Psoas muscle (tissue), 8 donors: Measurements from ENCODE around the gene RAMP1. TPM values are rescaled to one million over a fixed set of nuclear protein-coding genes. Genes with fewer than 3 reads are reported as not detected.

Experiments
- ATAC-seq, 4 donors: fragments of 200-7000 bp; cut with Tn5 transposase; one replicate each; pipeline ENCODE4 v1.9.1; 2020; ENCODE audit warnings: moderate library complexity in 3 of 4, mild to moderate bottlenecking in 2 of 4
- DNase-seq, 2 donors: peaks; one replicate each; pipeline ENCODE4 v3.0.0-alpha.2; 2020
- H3K27ac ChIP-seq: fragments of 200-600 bp; one replicate; pipeline ENCODE4 v1.8.0; 2022
- H3K27me3 ChIP-seq, 3 donors: fragments of 200-600 bp in 1 of 3; one replicate each; pipeline versions ENCODE4 v1.6.1 to v1.8.0; 2013 to 2022; ENCODE audit warnings: low read length in 2 of 3, mild to moderate bottlenecking in 2 of 3, moderate library complexity in 1 of 3; ENCODE audit not compliant: insufficient read depth in 3 of 3
- H3K36me3 ChIP-seq, 2 donors: fragments of 200-600 bp in 1 of 2; one replicate each; pipeline versions ENCODE4 v1.6.1 to v1.8.0; 2013 to 2022; ENCODE audit warnings: low read depth in 1 of 2, mild to moderate bottlenecking in 1 of 2, moderate library complexity in 1 of 2; ENCODE audit not compliant: insufficient read depth in 1 of 2
- H3K4me1 ChIP-seq: fragments of 200-600 bp; one replicate; pipeline ENCODE4 v1.8.0; 2022
- H3K4me3 ChIP-seq: fragments of 200-600 bp; one replicate; pipeline ENCODE4 v1.8.0; 2022; ENCODE audit warnings: mild to moderate bottlenecking
- H3K9me3 ChIP-seq: fragments of 200-600 bp; one replicate; pipeline ENCODE4 v1.8.0; 2022
- WGBS, 3 donors: extraction: QIAGEN DNeasy Blood & Tissue Kit; methylation state at CpG; one replicate each; pipeline versions ENCODE4 v1.1.6 to v1.1.7; 2013; 5-methylcytosine and 5-hydroxymethylcytosine counted together
- intact Hi-C, 2 donors: fragments of 100-400 bp; cut with DNase I; formaldehyde crosslinking; loops; one replicate each; pipeline versions ENCODE4 v1.11.0 to v1.14.2; 2022
- polyA plus RNA-seq, 3 donors: library from polyadenylated mRNA; stranded (reverse); fragments of 200-250 nt; gene quantifications; one replicate each; pipeline ENCODE4 v1.2.3, GENCODE V29; 2013
- total RNA-seq, 4 donors: library from RNA; stranded (reverse); fragmentation: NEBNext Ultra II Directional in 2 of 4; extraction: Animal tissue kit (Norgen Biotek cat#: 25700) in 2 of 4; gene quantifications; one replicate each; pipeline versions ENCODE4 v1.2.1 to v1.2.4, GENCODE V29; 2021 to 2023
- TF ChIP-seq, protein P1 (sequence below): fragments of 200-600 bp; IDR thresholded peaks from one replicate; pipeline ENCODE4 v1.8.0; 2022; ENCODE audit warnings: antibody characterized with exemption
- donor health status: healthy with polysubstance abuse.
- donor health status: DM: no; HTN: no; CAD: no; lungs with moderate emphysema.
- donor health status: Bipolar disorder and iron deficiency.
- donor health status: healthy.
- donor health status: DM: yes; HTN: yes; CAD: no.
- donor health status: DM: no; HTN: no; CAD: no.
- donor health status: DM: no; HTN: no; CAD: no.
- donor health status: DM: yes; HTN: yes; CAD: no.

The RAMP1 gene
- total and polyA plus RNA-seq, 7 donors: 32.8 to 367 (median 91.9) TPM

DNA sequence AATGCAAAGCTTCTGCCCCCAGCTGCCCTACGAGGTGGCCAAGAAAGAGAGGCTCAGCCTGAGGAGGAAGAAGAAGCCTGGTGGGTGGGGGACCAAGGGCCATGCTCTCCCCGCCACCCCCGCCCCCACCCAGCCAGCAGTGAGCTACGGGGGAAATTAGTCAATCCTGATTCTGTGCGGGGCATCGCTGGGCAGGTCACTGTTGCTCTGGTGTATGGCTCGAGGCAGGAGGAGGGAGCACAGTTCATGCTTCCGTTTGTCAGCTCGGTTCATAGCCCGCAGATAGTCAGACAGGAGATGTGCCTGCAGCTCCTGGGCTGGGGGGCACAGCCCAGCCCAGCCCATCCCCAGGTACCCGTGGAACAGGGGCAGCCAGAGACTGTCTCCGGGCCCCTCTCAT, 17.1 kb downstream of the RAMP1 start:
- Histone ChIP-seq H3K4me1 (peaks cover 33% of the 10 kb centered on the region), H3K4me3 (no peak overlapping the region), H3K27ac (no peak overlapping the region), H3K36me3 (peaks cover 0 to 20% of the 10 kb centered on the region in 2 donors), H3K9me3 (no peaks in the 10 kb centered on the region), H3K27me3 (no peaks in the 10 kb centered on the region)
- peak in 1 of 2 donors; percentile 28 for DNase-seq
- intact Hi-C loops: no loop called here
- ATAC-seq: no peak
- TF ChIP-seq, protein P1, sequence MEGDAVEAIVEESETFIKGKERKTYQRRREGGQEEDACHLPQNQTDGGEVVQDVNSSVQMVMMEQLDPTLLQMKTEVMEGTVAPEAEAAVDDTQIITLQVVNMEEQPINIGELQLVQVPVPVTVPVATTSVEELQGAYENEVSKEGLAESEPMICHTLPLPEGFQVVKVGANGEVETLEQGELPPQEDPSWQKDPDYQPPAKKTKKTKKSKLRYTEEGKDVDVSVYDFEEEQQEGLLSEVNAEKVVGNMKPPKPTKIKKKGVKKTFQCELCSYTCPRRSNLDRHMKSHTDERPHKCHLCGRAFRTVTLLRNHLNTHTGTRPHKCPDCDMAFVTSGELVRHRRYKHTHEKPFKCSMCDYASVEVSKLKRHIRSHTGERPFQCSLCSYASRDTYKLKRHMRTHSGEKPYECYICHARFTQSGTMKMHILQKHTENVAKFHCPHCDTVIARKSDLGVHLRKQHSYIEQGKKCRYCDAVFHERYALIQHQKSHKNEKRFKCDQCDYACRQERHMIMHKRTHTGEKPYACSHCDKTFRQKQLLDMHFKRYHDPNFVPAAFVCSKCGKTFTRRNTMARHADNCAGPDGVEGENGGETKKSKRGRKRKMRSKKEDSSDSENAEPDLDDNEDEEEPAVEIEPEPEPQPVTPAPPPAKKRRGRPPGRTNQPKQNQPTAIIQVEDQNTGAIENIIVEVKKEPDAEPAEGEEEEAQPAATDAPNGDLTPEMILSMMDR: no peak
- 78 to 89% (median 82%) methylated on average over 11 to 12 of the region's 12 CpGs for WGBS, 3 donors

GRCh38 chr2:237876951-237877491, 17.6 kb downstream of the RAMP1 start:
- no peak overlapping the region for H3K4me3 ChIP-seq
- 88 to 91% (median 88%) methylated on average over 23 of the region's 23 CpGs for WGBS, 3 donors
- ATAC-seq (no peak), DNase-seq (peak in 1 of 2 donors; percentile 23)
- H3K27ac ChIP-seq: no peak overlapping the region
- peaks cover 0 to 21% of the 10 kb centered on the region in 2 donors for H3K36me3 ChIP-seq
- H3K27me3 ChIP-seq: no peaks in the 10 kb centered on the region
- TF ChIP-seq, protein P1: no peak
- H3K4me1 ChIP-seq: peaks cover 33% of the 10 kb centered on the region
- no peaks in the 10 kb centered on the region for H3K9me3 ChIP-seq
- intact Hi-C loops: no loop called here

GRCh38 chr2:237877576-237878307, 18.3 kb downstream of the RAMP1 start:
- DNase-seq: peak in 1 of 2 donors; percentile 50
- intact Hi-C loops: no loop called here
- Histone ChIP-seq H3K4me3 (no peak overlapping the region), H3K9me3 (no peaks in the 10 kb centered on the region), H3K27me3 (no peaks in the 10 kb centered on the region), H3K36me3 (peaks cover 0 to 21% of the 10 kb centered on the region in 2 donors), H3K4me1 (peaks cover 26% of the 10 kb centered on the region), H3K27ac (no peak overlapping the region)
- TF ChIP-seq, protein P1: no peak
- no peak for ATAC-seq
- WGBS, 3 donors: 89 to 94% (median 93%) methylated on average over 25 of the region's 25 CpGs

DNA sequence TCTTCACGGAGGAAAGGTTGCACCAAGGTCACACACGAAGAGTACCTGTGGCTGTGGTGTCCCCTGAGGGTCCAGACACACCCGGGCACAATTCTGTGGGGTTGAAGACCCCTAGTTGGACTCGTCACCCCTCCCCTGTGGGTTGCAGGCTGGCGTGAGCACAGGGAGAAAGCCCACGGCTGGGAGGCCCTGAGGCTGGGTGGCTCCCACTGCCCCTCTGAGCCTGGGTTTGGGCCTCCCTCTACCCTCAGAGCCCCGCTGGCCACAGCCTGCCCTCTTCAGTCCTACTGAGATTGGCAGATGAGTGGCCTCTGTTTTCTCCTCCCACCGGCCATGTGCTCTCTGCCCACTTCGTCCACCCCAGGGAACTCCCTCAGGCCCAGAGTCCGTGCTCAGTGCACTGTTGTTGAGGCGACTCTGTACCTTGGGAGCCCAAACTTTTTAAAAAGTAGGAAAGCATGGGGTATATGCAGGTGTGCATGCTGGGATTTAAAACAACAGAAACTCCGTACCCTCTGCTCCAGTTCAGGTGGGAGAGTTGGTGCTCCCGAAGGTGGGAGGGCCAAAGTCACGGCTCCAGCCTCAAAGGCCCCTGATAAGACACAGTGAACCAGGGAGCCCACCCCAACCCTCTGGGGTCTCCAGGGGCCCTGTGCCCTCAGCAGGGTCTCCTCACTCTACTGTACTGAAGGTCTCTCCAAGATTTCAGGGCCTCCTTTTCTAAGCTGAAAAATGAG, 19.1 kb downstream of the RAMP1 start:
- no peak overlapping the region for H3K27ac ChIP-seq
- peaks cover 0 to 21% of the 10 kb centered on the region in 2 donors for H3K36me3 ChIP-seq
- intact Hi-C loops: no loop called here
- no peaks in the 10 kb centered on the region for H3K27me3 ChIP-seq
- WGBS, 3 donors: 86 to 94% (median 86%) methylated on average over 13 to 14 of the region's 14 CpGs
- no peaks in the 10 kb centered on the region for H3K9me3 ChIP-seq
- TF ChIP-seq, protein P1: no peak
- peak in 1 of 2 donors; percentile 42 for DNase-seq
- no peak overlapping the region for H3K4me3 ChIP-seq
- ATAC-seq: peak in 1 of 4 donors; percentile 7
- peaks cover 19% of the 10 kb centered on the region for H3K4me1 ChIP-seq
